K562 (cell line): ENCODE measurements around the gene BIRC5. TPM values are rescaled to one million over a fixed set of nuclear protein-coding genes. Genes with fewer than 3 reads are reported as not detected.

Experiments
- ATAC-seq: fragments of 200-7000 bp; cut with Tn5 transposase; 3 replicates; pipeline ENCODE4 v1.9.1; 2020; ENCODE audit warnings: moderate library complexity
- BruUV-seq: library from RNA; stranded (reverse); fragments of 400-500 nt; replicated peaks from 2 replicates; lab custom pipeline; 2021; lab: Mats Ljungman, UMichigan
- CTCF ChIA-PET: fragments of 300-600 bp; formaldehyde crosslinking; extraction: SDS; loops from one replicate; lab custom pipeline; 2021; ENCODE audit warnings: low intra/inter-chr PET ratio; lab: Yijun Ruan, JAX
- POLR2A ChIA-PET: fragments of 300-600, 350-650 bp; sonication (Branson Sonifier 250); formaldehyde crosslinking; extraction: SDS; loops from one replicate; lab custom pipeline; 2021; ENCODE audit warnings: antibody characterized with exemption, inconsistent platforms; lab: Yijun Ruan, JAX
- DNase-seq, 4 experiments: peaks; one replicate each; pipeline versions ENCODE4 v3.0.0 to v3.0.0-alpha.2; 2011 to 2018; ENCODE audit warnings: low spot score in 3 of 4, mixed read lengths in 3 of 4; ENCODE audit errors: extremely low read depth in 1 of 4
- FAIRE-seq: peaks from 2 replicates; lab custom pipeline; 2011; peaks lifted over from hg19 to GRCh38; lab: Jason Lieb, UNC
- H2AFZ ChIP-seq: 2 replicates; pipeline ENCODE4 v1.6.0; 2011; ENCODE audit warnings: low read depth, low read length, control low read depth, inconsistent platforms
- H3K27ac ChIP-seq: fragments of 200-600 bp; 3 replicates; pipeline ENCODE4 v1.8.0; 2011; ENCODE audit warnings: low read depth, mild to moderate bottlenecking, control low read depth, inconsistent platforms, low read length, moderate library complexity, mixed read lengths; ENCODE audit errors: extremely low read depth
- H3K27me3 ChIP-seq, 2 experiments: fragments of 300-600 bp in 1 of 2; 2 replicates in 1 of 2; 3 replicates in 1 of 2; pipeline versions ENCODE4 v1.6.0 to v1.8.0; 2011; ENCODE audit warnings: inconsistent platforms in 2 of 2, low read length in 2 of 2, mild to moderate bottlenecking in 1 of 2, mixed read lengths in 1 of 2, moderate library complexity in 1 of 2; ENCODE audit not compliant: control insufficient read depth in 2 of 2, insufficient read depth in 2 of 2
- H3K36me3 ChIP-seq: fragments of 300-600 bp; 3 replicates; pipeline ENCODE4 v1.8.0; 2011; ENCODE audit warnings: mild to moderate bottlenecking, low read length, inconsistent platforms; ENCODE audit not compliant: control insufficient read depth, insufficient read depth
- H3K4me1 ChIP-seq, 2 experiments: fragments of 200-600 bp in 1 of 2; replicated peaks in 1 of 2; 2 replicates in 1 of 2; 3 replicates in 1 of 2; pipeline versions ENCODE4 v1.5.1 to v1.8.0; 2011; ENCODE audit warnings: inconsistent platforms in 2 of 2, low read length in 2 of 2, mild to moderate bottlenecking in 1 of 2, mixed read lengths in 1 of 2, moderate library complexity in 1 of 2; ENCODE audit not compliant: control insufficient read depth in 2 of 2, insufficient read depth in 2 of 2
- H3K4me2 ChIP-seq: 2 replicates; pipeline ENCODE4 v1.6.1; 2011; ENCODE audit warnings: low read length, control low read depth, inconsistent platforms, mixed read lengths; ENCODE audit not compliant: insufficient read depth
- H3K4me3 ChIP-seq: fragments of 200-600 bp; sonication (generic), shearing (Covaris generic); 2 replicates; pipeline ENCODE4 v1.5.1; 2016; ENCODE audit warnings: control low read depth, inconsistent platforms
- H3K79me2 ChIP-seq: fragments of 200-600 bp; 3 replicates; pipeline ENCODE4 v1.8.0; 2011; ENCODE audit warnings: low read length, inconsistent platforms; ENCODE audit not compliant: control insufficient read depth, insufficient read depth
- H3K9ac ChIP-seq, 2 experiments: 2 replicates each; pipeline versions ENCODE4 v1.6.0 to v1.6.1; 2011; ENCODE audit warnings: low read depth in 2 of 2, low read length in 2 of 2, control low read depth in 1 of 2, inconsistent platforms in 1 of 2, mild to moderate bottlenecking in 1 of 2, mixed read lengths in 1 of 2; ENCODE audit not compliant: insufficient read depth in 1 of 2
- H3K9me1 ChIP-seq: one replicate; pipeline ENCODE4 v1.6.0; 2011; ENCODE audit warnings: inconsistent platforms, mild to moderate bottlenecking, low read length, moderate library complexity; ENCODE audit not compliant: control insufficient read depth, insufficient read depth
- H3K9me3 ChIP-seq: replicated peaks from 2 replicates; pipeline ENCODE4 v1.5.1; 2011; ENCODE audit warnings: low read depth, low read length, inconsistent platforms; ENCODE audit not compliant: control insufficient read depth, insufficient read depth
- H4K20me1 ChIP-seq: replicated peaks from 2 replicates; pipeline ENCODE4 v1.6.1; 2011; ENCODE audit warnings: low read length, inconsistent platforms, mixed read lengths; ENCODE audit not compliant: control insufficient read depth, insufficient read depth
- CREB1 ChIP-seq, 2 experiments: sonication (generic) in 1 of 2; formaldehyde crosslinking in 1 of 2; IDR thresholded peaks; 2 replicates each; pipeline versions ENCODE4 v1.6.1 to v1.8.0; 2012 to 2022; ENCODE audit warnings: inconsistent platforms in 1 of 2, mild to moderate bottlenecking in 1 of 2, missing genetic modification reagents in 1 of 2, moderate library complexity in 1 of 2
- E2F1 ChIP-seq: sonication (generic); formaldehyde crosslinking; IDR thresholded peaks from 2 replicates; pipeline ENCODE4 v1.8.1; 2023; ENCODE audit warnings: mild to moderate bottlenecking, missing genetic modification reagents, moderate library complexity
- MYNN ChIP-seq, 2 experiments: sonication (generic); formaldehyde crosslinking in 1 of 2; IDR thresholded peaks; 2 replicates each; pipeline versions ENCODE4 v1.5.0 to v1.6.1; 2016 to 2020; ENCODE audit warnings: antibody characterized with exemption in 1 of 2, missing genetic modification reagents in 1 of 2
- SMARCB1 ChIP-seq: IDR thresholded peaks from 2 replicates; pipeline ENCODE4 v1.6.1; 2011; ENCODE audit warnings: improper control_type of control experiment, low read depth; ENCODE audit not compliant: insufficient read length
- VEZF1 ChIP-seq: fragments of 200-800 bp; sonication (Bioruptor generic); IDR thresholded peaks from 2 replicates; pipeline ENCODE4 v1.6.1; 2017; ENCODE audit warnings: missing genetic modification characterization, missing compliant biosample characterization
- ZNF551 ChIP-seq: fragments of 250-450 bp; sonication (Bioruptor Pico); IDR thresholded peaks from 2 replicates; pipeline ENCODE4 v1.5.0; 2021; ENCODE audit warnings: mild to moderate bottlenecking, moderate library complexity
- WGBS: fragments of 100-300 bp; shearing (Covaris generic); methylation state at CpG from one replicate; pipeline ENCODE4 v1.1.6; 2016; ENCODE audit warnings: low coverage, mixed read lengths; ENCODE audit not compliant: insufficient coverage; ENCODE audit errors: missing lambda C conversion rate; 5-methylcytosine and 5-hydroxymethylcytosine counted together
- in situ Hi-C: fragments of 300-500 bp; cut with MboI; formaldehyde crosslinking; loops from 4 replicates; pipeline ENCODE4 v1.15.0; 2018; ENCODE audit warnings: inconsistent platforms, mixed read lengths
- intact Hi-C: fragments of 100-400 bp; cut with micrococcal nuclease; formaldehyde crosslinking; loops from 2 replicates; pipeline ENCODE4 v1.14.2; 2022
- polyA plus RNA-seq, 8 experiments: library from polyadenylated mRNA; depleted of rRNA in 4 of 8; stranded (reverse) in 5 of 8; unstranded in 3 of 8; fragments of >200 nt; fragmentation: Nextera tagmentation in 2 of 8; fragmentation: Illumina TruSeq in 1 of 8; extraction: Ambion mirVana in 2 of 8; extraction: Trizol in 1 of 8; gene quantifications; 2 replicates each; pipeline versions ENCODE4 v1.2.1 to v1.2.3, GENCODE V29; 2011 to 2014; ENCODE audit warnings: inconsistent platforms in 1 of 8, missing spikeins in 1 of 8
- total RNA-seq, 7 experiments: library from RNA; depleted of rRNA in 6 of 7; stranded (reverse); fragments of >200 nt in 6 of 7; fragmentation: Illumina TruSeq in 2 of 7; extraction: Trizol in 2 of 7; gene quantifications; 2 replicates each; pipeline versions ENCODE4 v1.2.1 to v1.2.3, GENCODE V29; 2011 to 2021; ENCODE audit warnings: low replicate concordance in 1 of 7

BIRC5 gene
- total and polyA plus RNA-seq, 9 of the 15 experiments (the other 6 are each of a cell fraction or from before 2014, with no cell fraction given) = 64.4 to 140 (median 101) TPM

GRCh38 chr17:78196716-78197115 lies 17.3 kb upstream of the BIRC5 start:
- Histone ChIP-seq H3K4me1 (peaks cover 0 to 3% of the 10 kb centered on the region in 2 experiments; a peak in 2 of 5 replicates), H3K9me1 (no peaks in the 10 kb centered on the region), H3K27me3 (no peaks in the 10 kb centered on the region), H3K36me3 (peaks cover 71% of the 10 kb centered on the region; the same call in 2 of the 3 replicates), H3K9me3 (no peaks in the 10 kb centered on the region), H3K4me3 (no peak overlapping the region), H3K79me2 (peaks cover 5% of the 10 kb centered on the region; the same call in 2 of the 3 replicates), H4K20me1 (no peaks in the 10 kb centered on the region), H3K4me2 (no peak overlapping the region), H3K9ac (no peak overlapping the region; a peak in 1 of 4 replicates), H2AFZ (no peak overlapping the region), H3K27ac (no peak overlapping the region)
- TSS peak; percentile 17 for BruUV-seq
- ChIA-PET POLR2A (interaction anchor here (0.7 to 5.5 kb wide), 3 partner anchors 10 to 1592 kb away, joined by 3 to 29 read pairs (median 4); partner anchors contain the start of genes AFMID and TK1), CTCF (no interaction called here)
- 85% methylated on average over 5 of the region's 5 CpGs for WGBS
- no peak for FAIRE-seq
- DNase-seq = no peak
- intact Hi-C loops = no loop called here
- no peak for ATAC-seq
- in situ Hi-C loops = no loop called here
- TF ChIP-seq MYNN (IDR thresholded peaks at IDR 0.05) (no peak), MYNN (CRISPR knock-in tag; IDR thresholded peaks at IDR 0.05) (no peak), CREB1 (IDR thresholded peaks at IDR 0.05) (no peak), CREB1 (CRISPR knock-in tag; IDR thresholded peaks at IDR 0.05) (no peak), E2F1 (no peak), ZNF551 (CRISPR knock-in tag) (no peak), SMARCB1 (no peak), VEZF1 (CRISPR knock-in tag) (no peak)
